Upper lobe of left lung (tissue), 6 donors: ENCODE measurements around the gene PARP12. TPM values are rescaled to one million over a fixed set of nuclear protein-coding genes. Genes with fewer than 3 reads are reported as not detected.

Experiments used
- ATAC-seq, 2 donors: fragments of 200-7000 bp; cut with Tn5 transposase; one replicate each; pipeline ENCODE4 v1.9.1; 2022; ENCODE audit warnings: mild to moderate bottlenecking in 2 of 2, moderate library complexity in 2 of 2; ENCODE audit not compliant: low FRiP score in 2 of 2
- DNase-seq, 2 donors: peaks; one replicate each; pipeline ENCODE4 v3.0.0-alpha.2; 2019 to 2020
- H3K27ac ChIP-seq, 4 donors: fragments of 200-600 bp; sonication (generic); one replicate each; pipeline ENCODE4 v1.5.1; 2016 to 2019
- H3K27me3 ChIP-seq, 4 donors: fragments of 200-600 bp; sonication (generic); one replicate each; pipeline ENCODE4 v1.5.1; 2017 to 2019
- H3K36me3 ChIP-seq, 4 donors: fragments of 200-600 bp; sonication (generic); one replicate each; pipeline ENCODE4 v1.5.1; 2016 to 2019
- H3K4me1 ChIP-seq, 4 donors: fragments of 200-600 bp; sonication (generic); one replicate each; pipeline ENCODE4 v1.5.1; 2018 to 2019
- H3K4me3 ChIP-seq, 4 donors: fragments of 200-600 bp; sonication (generic); one replicate each; pipeline ENCODE4 v1.5.1; 2017 to 2019; ENCODE audit warnings: mild to moderate bottlenecking in 2 of 4, moderate library complexity in 1 of 4
- H3K9me3 ChIP-seq, 4 donors: fragments of 200-600 bp; sonication (generic); one replicate each; pipeline ENCODE4 v1.5.1; 2018 to 2019
- CTCF ChIP-seq, 6 experiments: fragments of 450-650 bp in 4 of 6; fragments of 200-600 bp in 2 of 6; sonication (generic) in 2 of 6; IDR thresholded peaks; one replicate each; pipeline ENCODE4 v1.5.1; 2016 to 2019; ENCODE audit warnings: antibody characterized with exemption in 6 of 6
- EP300 ChIP-seq, 4 donors: sonication (generic); formaldehyde crosslinking; IDR thresholded peaks; one replicate each; pipeline ENCODE4 v1.5.1; 2017; ENCODE audit warnings: antibody characterized with exemption in 4 of 4, control low read depth in 2 of 4
- POLR2A ChIP-seq, 4 donors: fragments of 450-650 bp; IDR thresholded peaks; one replicate each; pipeline ENCODE4 v1.5.1; 2016 to 2017; ENCODE audit warnings: antibody characterized with exemption in 4 of 4, mild to moderate bottlenecking in 2 of 4
- POLR2AphosphoS5 ChIP-seq, 2 donors: sonication (generic); formaldehyde crosslinking; IDR thresholded peaks; one replicate each; pipeline ENCODE4 v1.5.1; 2017; ENCODE audit warnings: antibody characterized with exemption in 2 of 2
- WGBS, 2 donors: methylation state at CpG; one replicate each; pipeline ENCODE4 v1.1.5; 2017 to 2018; 5-methylcytosine and 5-hydroxymethylcytosine counted together
- total RNA-seq, 6 donors: library from RNA; depleted of rRNA in 4 of 6; stranded (reverse); fragments of >200 nt in 4 of 6; gene quantifications; one replicate each; pipeline versions ENCODE4 v1.1.0 to v1.2.1, GENCODE V29; 2016 to 2021
- donor health status: DM: no; HTN: no; CAD: no; lungs with moderate emphysema.
- donor health status: DM: no; HTN: yes; CAD: no; lungs with severe emphysema.

The PARP12 gene
- total RNA-seq, 6 donors from 2014 or later: 74.8 to 151 (median 100) TPM

- no peak for DNase-seq
- Histone ChIP-seq H3K4me1 (peaks cover 0 to 3% (median 1%) of the 10 kb centered on the region in 4 donors), H3K27me3 (no peaks in the 10 kb centered on the region), H3K4me3 (no peak overlapping the region), H3K36me3 (no peaks in the 10 kb centered on the region), H3K9me3 (no peaks in the 10 kb centered on the region), H3K27ac (no peak overlapping the region)
- TF ChIP-seq POLR2AphosphoS5 (IDR thresholded peaks at IDR 0.05) (no peak), POLR2A (IDR thresholded peaks at IDR 0.05) (no peak), EP300 (IDR thresholded peaks at IDR 0.05) (no peak), CTCF (IDR thresholded peaks at IDR 0.05) (no peak)
- no peak for ATAC-seq
- WGBS, 2 donors: 90 to 94% methylated on average over 12 of the region's 12 CpGs
Measured at GRCh38 chr7:139989366-139990141, 73.2 kb downstream of the PARP12 start.

DNA sequence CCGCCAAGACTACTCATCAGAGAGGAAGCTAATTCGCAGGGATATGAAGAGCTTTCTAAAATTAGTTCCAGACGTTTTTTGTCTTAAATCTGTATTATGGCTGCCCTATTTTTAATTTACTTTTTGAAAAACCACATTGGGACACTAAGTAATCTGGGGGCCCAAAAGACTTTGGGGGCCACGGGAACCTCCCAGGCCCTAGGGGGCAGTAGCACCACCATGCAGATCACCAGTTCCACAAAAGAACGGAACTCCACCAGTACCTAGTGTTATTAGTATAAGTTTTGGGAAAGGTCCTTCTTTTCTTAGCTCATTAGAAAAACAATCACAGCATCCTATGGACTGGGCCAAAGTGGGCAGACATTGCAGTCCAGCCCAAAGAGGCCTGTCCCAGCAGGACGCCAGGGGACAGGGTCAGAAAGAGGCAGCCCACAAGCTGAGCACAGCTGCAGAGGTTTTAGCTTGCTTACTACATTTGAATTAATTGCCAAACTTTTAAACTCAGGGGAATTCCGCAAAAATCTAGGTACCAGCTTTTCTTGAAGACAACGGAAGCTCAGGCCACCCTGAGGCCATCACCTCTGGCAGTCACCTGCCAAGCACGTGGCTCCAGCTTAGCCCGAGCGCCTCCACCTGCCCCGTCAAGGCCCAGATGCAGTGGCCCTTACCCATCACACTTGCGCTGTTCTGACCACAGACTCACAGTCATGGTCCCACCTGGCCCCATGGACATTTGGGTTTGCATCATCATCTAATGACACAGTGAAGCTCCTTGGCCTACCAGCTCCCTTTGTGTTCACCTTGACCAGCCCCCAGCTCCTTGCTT is 74.8 kb downstream of the PARP12 start:
- no peak for TF ChIP-seq EP300 (IDR thresholded peaks at IDR 0.05)
- no peak for TF ChIP-seq POLR2AphosphoS5 (IDR thresholded peaks at IDR 0.05)
- no peak for TF ChIP-seq POLR2A (IDR thresholded peaks at IDR 0.05)
- TF ChIP-seq CTCF (IDR thresholded peaks at IDR 0.05): no peak
- H3K9me3 ChIP-seq: no peaks in the 10 kb centered on the region
- no peaks in the 10 kb centered on the region for H3K27me3 ChIP-seq
- no peaks in the 10 kb centered on the region for H3K36me3 ChIP-seq
- ATAC-seq (no peak), DNase-seq (peak in 1 of 2 donors; percentile 46)
- H3K4me3 ChIP-seq: no peak overlapping the region
- no peak overlapping the region for H3K27ac ChIP-seq
- WGBS, 2 donors: 87 to 89% methylated on average over 10 to 13 of the region's 13 CpGs
- H3K4me1 ChIP-seq: no peaks in the 10 kb centered on the region

DNA sequence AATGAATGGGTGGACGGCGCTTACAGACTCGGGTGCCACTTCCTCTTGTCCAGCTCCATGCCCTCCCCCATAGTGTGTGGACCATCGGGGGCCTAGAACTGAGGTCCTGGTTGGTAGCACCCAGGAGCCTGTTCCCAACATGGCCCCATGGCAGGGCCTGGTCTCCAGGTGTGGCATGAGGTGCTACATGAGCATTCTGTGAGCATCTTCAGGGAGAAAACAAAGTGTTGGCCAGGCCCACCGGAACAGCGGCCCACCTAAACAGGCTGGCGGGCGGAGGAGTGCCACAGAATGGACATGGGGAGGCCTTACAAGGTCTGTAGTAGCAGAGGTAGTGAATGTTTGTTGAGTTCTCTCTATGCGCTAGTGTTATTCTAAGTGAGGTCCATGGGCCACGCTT is 76.9 kb downstream of the PARP12 start:
- H3K27ac ChIP-seq: no peak overlapping the region
- DNase-seq (no peak), ATAC-seq (no peak)
- no peaks in the 10 kb centered on the region for H3K9me3 ChIP-seq
- no peaks in the 10 kb centered on the region for H3K4me1 ChIP-seq
- H3K27me3 ChIP-seq: no peaks in the 10 kb centered on the region
- 92 to 96% methylated on average over 6 to 10 of the region's 10 CpGs for WGBS, 2 donors
- no peak for TF ChIP-seq EP300 (IDR thresholded peaks at IDR 0.05)
- TF ChIP-seq POLR2A (IDR thresholded peaks at IDR 0.05): no peak
- no peak for TF ChIP-seq CTCF (IDR thresholded peaks at IDR 0.05)
- TF ChIP-seq POLR2AphosphoS5 (IDR thresholded peaks at IDR 0.05): no peak
- H3K4me3 ChIP-seq: no peak overlapping the region
- H3K36me3 ChIP-seq: no peaks in the 10 kb centered on the region

DNA sequence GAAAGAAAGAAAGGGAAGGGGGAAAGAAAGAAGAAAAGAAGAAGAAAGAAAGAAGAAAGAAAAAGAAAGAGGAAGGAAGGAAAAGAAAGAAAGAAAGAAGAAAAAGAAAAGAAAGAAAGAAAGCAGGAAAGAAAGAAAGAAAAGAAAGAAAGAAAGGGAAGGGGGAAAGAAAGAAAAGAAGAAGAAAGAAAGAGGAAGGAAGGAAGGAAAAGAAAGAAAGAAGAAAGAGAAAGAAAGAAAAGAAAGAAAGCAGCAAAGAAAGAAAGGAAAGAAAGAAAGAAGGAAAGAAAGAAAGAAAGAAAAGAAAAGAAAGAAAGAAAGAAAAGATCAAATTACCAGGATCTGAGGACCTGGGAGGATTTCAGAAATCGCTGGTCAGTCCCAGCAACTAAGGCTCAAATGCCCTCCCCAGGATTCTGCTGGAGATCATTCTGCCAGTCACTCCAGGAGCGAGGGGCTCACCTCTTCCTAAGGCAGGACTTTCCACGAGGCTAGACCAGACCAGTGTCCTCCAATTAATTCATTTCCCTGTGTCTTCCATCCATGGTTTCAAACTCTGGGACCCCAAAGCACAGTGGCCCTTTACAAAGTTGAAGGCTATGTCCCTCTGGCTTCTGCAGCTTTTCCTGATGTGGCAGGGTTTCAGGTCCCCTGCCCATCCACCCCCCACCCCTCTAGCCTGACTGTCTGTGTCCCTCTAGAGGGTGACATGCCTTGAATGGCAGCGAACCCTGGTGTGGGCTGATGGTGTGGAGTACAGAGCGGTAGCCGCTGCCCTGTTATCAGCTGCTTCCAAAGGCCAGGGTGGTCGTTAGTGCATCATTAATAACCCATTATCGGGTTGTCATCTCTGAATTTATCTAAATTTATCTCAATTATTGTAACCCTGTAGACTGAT is 77.9 kb downstream of the PARP12 start:
- Histone ChIP-seq H3K27me3 (no peaks in the 10 kb centered on the region), H3K9me3 (no peaks in the 10 kb centered on the region), H3K36me3 (no peaks in the 10 kb centered on the region), H3K4me3 (no peak overlapping the region), H3K4me1 (peaks cover 0 to 4% (median 0%) of the 10 kb centered on the region in 4 donors), H3K27ac (no peak overlapping the region)
- DNase-seq (no peak), ATAC-seq (no peak)
- TF ChIP-seq POLR2AphosphoS5 (IDR thresholded peaks at IDR 0.05) (no peak), EP300 (IDR thresholded peaks at IDR 0.05) (no peak), CTCF (IDR thresholded peaks at IDR 0.05) (no peak), POLR2A (IDR thresholded peaks at IDR 0.05) (no peak)
- WGBS, 2 donors: 82 to 87% methylated on average over 8 of the region's 8 CpGs
